K562 (cell line): ENCODE data around the gene SH3D21. TPM values are rescaled to one million over a fixed set of nuclear protein-coding genes. Genes with fewer than 3 reads are reported as not detected.

ENCODE experiments used
- HDAC1 ChIP-seq, 2 experiments: fragments of 450-650 bp; IDR thresholded peaks; 2 replicates each; pipeline ENCODE4 v1.6.1; 2016 to 2017; ENCODE audit warnings: inconsistent platforms in 1 of 2, mild to moderate bottlenecking in 1 of 2, moderate library complexity in 1 of 2
- SRSF3 ChIP-seq: fragments of 200-400 bp; formaldehyde crosslinking; IDR thresholded peaks from 2 replicates; pipeline ENCODE4 v1.6.1; 2016; ENCODE audit warnings: mild to moderate bottlenecking, low read length, moderate library complexity; ENCODE audit not compliant: insufficient read depth
- TAL1 ChIP-seq: fragments of 450-650 bp; IDR thresholded peaks from 2 replicates; pipeline ENCODE4 v1.6.1; 2016; ENCODE audit warnings: mild to moderate bottlenecking
- ZBTB17 ChIP-seq: fragments of 450-650 bp; formaldehyde crosslinking; IDR thresholded peaks from 2 replicates; pipeline ENCODE4 v1.4.0; 2020; ENCODE audit warnings: mild to moderate bottlenecking
- polyA plus RNA-seq, 8 experiments: library from polyadenylated mRNA; depleted of rRNA in 4 of 8; stranded (reverse) in 5 of 8; unstranded in 3 of 8; fragments of >200 nt; fragmentation: Nextera tagmentation in 2 of 8; fragmentation: Illumina TruSeq in 1 of 8; extraction: Ambion mirVana in 2 of 8; extraction: Trizol in 1 of 8; gene quantifications; 2 replicates each; pipeline versions ENCODE4 v1.2.1 to v1.2.3, GENCODE V29; 2011 to 2014; ENCODE audit warnings: inconsistent platforms in 1 of 8, missing spikeins in 1 of 8
- total RNA-seq, 7 experiments: library from RNA; depleted of rRNA in 6 of 7; stranded (reverse); fragments of >200 nt in 6 of 7; fragmentation: Illumina TruSeq in 2 of 7; extraction: Trizol in 2 of 7; gene quantifications; 2 replicates each; pipeline versions ENCODE4 v1.2.1 to v1.2.3, GENCODE V29; 2011 to 2021; ENCODE audit warnings: low replicate concordance in 1 of 7
- TF ChIP-seq, protein P1 (sequence below), 2 experiments: fragments of 450-650 bp; formaldehyde crosslinking in 1 of 2; IDR thresholded peaks; 2 replicates each; pipeline versions ENCODE4 v1.4.0 to v1.6.1; 2014 to 2020; ENCODE audit warnings: mild to moderate bottlenecking in 2 of 2, borderline replicate concordance in 1 of 2, low read depth in 1 of 2
- TF ChIP-seq, protein P2 (sequence below): sonication (generic); formaldehyde crosslinking; IDR thresholded peaks from 2 replicates; pipeline ENCODE4 v1.8.1; 2023; ENCODE audit warnings: mild to moderate bottlenecking, missing genetic modification reagents
- TF ChIP-seq, protein P3 (sequence below): sonication (generic); formaldehyde crosslinking; IDR thresholded peaks from 2 replicates; pipeline ENCODE4 v1.8.1; 2023; ENCODE audit warnings: mild to moderate bottlenecking, missing genetic modification reagents
- TF ChIP-seq, protein P4 (sequence below), 2 experiments: fragments of 200-800 bp in 1 of 2; sonication (Bioruptor generic) in 1 of 2; sonication (generic) in 1 of 2; formaldehyde crosslinking in 1 of 2; IDR thresholded peaks in 1 of 2; conservative IDR thresholded peaks in 1 of 2; 2 replicates each; pipeline versions ENCODE4 v1.5.0 to v1.6.1; 2016 to 2020; ENCODE audit warnings: missing compliant biosample characterization in 1 of 2, missing genetic modification characterization in 1 of 2, missing genetic modification reagents in 1 of 2
- TF ChIP-seq, protein P5 (sequence below): fragments of 200-800 bp; sonication (Bioruptor generic); IDR thresholded peaks from 2 replicates; pipeline ENCODE4 v1.6.1; 2017; ENCODE audit warnings: missing genetic modification characterization, missing compliant biosample characterization

The SH3D21 gene
- total and polyA plus RNA-seq, 9 of the 15 experiments (the other 6 are each of a cell fraction or from before 2014, with no cell fraction given) = 0.01 to 4.7 (median 1.8) TPM

DNA sequence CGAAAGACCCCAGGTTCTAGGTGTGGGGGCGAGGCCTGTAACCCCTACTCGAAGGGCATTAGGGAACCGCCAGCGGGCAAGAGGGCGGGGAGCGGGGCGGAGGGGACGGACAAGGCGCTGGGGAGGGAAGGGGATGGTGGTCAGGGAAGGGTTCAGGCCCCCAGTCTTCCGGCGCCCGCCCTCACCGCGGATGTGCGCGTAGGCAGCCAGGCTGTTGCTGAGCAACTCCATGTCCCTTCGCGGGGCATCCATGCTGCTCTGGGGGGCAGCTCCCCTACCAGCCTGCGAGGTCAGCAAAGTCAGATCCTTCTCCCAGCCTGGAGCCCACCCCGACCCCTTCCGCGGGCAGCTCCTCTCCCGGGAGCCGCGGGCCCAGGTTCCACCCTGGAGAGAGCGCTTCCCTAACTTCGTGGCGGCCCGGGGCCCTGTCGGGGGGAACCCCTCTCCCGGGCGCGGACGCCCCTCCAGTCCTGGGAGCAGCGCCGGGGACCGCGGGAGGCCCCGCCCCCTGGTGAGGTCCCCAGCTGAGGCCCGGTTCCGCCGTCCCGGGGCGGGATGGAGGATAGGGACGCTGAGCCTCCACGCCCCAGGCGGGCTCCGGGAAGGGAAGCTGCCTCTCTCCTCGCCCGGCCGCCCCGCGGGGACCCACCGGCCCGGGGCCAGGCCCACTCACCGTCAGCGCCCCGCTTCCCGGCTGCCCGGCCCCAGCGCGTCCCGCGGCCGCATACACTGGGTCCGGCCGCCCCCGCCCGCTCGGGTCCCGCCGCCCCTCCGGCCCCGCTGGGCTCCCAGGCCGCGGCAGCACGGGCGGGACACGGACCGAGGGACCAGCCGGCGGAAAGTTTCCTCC is 16.8 kb downstream of the SH3D21 start (continued):
- TF ChIP-seq, protein P1, sequence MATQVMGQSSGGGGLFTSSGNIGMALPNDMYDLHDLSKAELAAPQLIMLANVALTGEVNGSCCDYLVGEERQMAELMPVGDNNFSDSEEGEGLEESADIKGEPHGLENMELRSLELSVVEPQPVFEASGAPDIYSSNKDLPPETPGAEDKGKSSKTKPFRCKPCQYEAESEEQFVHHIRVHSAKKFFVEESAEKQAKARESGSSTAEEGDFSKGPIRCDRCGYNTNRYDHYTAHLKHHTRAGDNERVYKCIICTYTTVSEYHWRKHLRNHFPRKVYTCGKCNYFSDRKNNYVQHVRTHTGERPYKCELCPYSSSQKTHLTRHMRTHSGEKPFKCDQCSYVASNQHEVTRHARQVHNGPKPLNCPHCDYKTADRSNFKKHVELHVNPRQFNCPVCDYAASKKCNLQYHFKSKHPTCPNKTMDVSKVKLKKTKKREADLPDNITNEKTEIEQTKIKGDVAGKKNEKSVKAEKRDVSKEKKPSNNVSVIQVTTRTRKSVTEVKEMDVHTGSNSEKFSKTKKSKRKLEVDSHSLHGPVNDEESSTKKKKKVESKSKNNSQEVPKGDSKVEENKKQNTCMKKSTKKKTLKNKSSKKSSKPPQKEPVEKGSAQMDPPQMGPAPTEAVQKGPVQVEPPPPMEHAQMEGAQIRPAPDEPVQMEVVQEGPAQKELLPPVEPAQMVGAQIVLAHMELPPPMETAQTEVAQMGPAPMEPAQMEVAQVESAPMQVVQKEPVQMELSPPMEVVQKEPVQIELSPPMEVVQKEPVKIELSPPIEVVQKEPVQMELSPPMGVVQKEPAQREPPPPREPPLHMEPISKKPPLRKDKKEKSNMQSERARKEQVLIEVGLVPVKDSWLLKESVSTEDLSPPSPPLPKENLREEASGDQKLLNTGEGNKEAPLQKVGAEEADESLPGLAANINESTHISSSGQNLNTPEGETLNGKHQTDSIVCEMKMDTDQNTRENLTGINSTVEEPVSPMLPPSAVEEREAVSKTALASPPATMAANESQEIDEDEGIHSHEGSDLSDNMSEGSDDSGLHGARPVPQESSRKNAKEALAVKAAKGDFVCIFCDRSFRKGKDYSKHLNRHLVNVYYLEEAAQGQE (IDR thresholded peaks at IDR 0.05; ENCODE audit: borderline replicate concordance) = no peak
- TF ChIP-seq, protein P1 (CRISPR knock-in tag; IDR thresholded peaks at IDR 0.05; ENCODE audit: low read depth) = peak; percentile 50; the same call in 1 of the 2 replicates
- TF ChIP-seq, protein P2, sequence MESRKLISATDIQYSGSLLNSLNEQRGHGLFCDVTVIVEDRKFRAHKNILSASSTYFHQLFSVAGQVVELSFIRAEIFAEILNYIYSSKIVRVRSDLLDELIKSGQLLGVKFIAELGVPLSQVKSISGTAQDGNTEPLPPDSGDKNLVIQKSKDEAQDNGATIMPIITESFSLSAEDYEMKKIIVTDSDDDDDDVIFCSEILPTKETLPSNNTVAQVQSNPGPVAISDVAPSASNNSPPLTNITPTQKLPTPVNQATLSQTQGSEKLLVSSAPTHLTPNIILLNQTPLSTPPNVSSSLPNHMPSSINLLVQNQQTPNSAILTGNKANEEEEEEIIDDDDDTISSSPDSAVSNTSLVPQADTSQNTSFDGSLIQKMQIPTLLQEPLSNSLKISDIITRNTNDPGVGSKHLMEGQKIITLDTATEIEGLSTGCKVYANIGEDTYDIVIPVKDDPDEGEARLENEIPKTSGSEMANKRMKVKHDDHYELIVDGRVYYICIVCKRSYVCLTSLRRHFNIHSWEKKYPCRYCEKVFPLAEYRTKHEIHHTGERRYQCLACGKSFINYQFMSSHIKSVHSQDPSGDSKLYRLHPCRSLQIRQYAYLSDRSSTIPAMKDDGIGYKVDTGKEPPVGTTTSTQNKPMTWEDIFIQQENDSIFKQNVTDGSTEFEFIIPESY (CRISPR knock-in tag) = peak; percentile 27; the same call in 1 of the 2 replicates
- TF ChIP-seq, protein P3, sequence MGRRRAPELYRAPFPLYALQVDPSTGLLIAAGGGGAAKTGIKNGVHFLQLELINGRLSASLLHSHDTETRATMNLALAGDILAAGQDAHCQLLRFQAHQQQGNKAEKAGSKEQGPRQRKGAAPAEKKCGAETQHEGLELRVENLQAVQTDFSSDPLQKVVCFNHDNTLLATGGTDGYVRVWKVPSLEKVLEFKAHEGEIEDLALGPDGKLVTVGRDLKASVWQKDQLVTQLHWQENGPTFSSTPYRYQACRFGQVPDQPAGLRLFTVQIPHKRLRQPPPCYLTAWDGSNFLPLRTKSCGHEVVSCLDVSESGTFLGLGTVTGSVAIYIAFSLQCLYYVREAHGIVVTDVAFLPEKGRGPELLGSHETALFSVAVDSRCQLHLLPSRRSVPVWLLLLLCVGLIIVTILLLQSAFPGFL (CRISPR knock-in tag) = no peak
- TF ChIP-seq, protein P4, sequence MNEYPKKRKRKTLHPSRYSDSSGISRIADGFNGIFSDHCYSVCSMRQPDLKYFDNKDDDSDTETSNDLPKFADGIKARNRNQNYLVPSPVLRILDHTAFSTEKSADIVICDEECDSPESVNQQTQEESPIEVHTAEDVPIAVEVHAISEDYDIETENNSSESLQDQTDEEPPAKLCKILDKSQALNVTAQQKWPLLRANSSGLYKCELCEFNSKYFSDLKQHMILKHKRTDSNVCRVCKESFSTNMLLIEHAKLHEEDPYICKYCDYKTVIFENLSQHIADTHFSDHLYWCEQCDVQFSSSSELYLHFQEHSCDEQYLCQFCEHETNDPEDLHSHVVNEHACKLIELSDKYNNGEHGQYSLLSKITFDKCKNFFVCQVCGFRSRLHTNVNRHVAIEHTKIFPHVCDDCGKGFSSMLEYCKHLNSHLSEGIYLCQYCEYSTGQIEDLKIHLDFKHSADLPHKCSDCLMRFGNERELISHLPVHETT (CRISPR knock-in tag; conservative IDR thresholded peaks at IDR 0.05 in 1 of 2, IDR thresholded peaks at IDR 0.05 in 1 of 2) = 0 out of 4 replicates have a peak, but pooled peaks of 1 of the 2 experiments have one; percentile 28
- TF ChIP-seq, protein P5, sequence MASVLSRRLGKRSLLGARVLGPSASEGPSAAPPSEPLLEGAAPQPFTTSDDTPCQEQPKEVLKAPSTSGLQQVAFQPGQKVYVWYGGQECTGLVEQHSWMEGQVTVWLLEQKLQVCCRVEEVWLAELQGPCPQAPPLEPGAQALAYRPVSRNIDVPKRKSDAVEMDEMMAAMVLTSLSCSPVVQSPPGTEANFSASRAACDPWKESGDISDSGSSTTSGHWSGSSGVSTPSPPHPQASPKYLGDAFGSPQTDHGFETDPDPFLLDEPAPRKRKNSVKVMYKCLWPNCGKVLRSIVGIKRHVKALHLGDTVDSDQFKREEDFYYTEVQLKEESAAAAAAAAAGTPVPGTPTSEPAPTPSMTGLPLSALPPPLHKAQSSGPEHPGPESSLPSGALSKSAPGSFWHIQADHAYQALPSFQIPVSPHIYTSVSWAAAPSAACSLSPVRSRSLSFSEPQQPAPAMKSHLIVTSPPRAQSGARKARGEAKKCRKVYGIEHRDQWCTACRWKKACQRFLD (CRISPR knock-in tag) = 0 out of 2 replicates have a peak, but pooled peaks have one; percentile 11
- peak; percentile 41 for TF ChIP-seq ZBTB17 (CRISPR knock-in tag)
- TF ChIP-seq TAL1 = no peak
- TF ChIP-seq HDAC1 (IDR thresholded peaks at IDR 0.05) = peak in 1 of 2 experiments; percentile 30; a peak in 1 of 4 replicates
- no peak for TF ChIP-seq SRSF3
